Stimulated activated CD4-positive, alpha-beta T cell treated with anti-CD3 and anti-CD28 coated beads, Interleukin-1b, Interleukin-23, amount 100 ng/mL, for 48 hours (primary cell): Measurements from ENCODE around the gene LIMCH1.
"Not testable (repeated sequence)": the region's sequence is repeated elsewhere in the genome, so short reads cannot be mapped to it uniquely, and the experiment has no call there.

ENCODE experiments used
- DNase-seq: peaks from one replicate; pipeline ENCODE4 v3.0.0-alpha.2; 2020

Gene LIMCH1

GRCh38 chr4:41538017-41538733 is at the start of gene LIMCH1:
TSS of gene LIMCH1 (plus strand) at chr4:41538157. CDS start at chr4:41605996, 67,839 bp downstream.
- no peak for DNase-seq

GRCh38 chr4:41491081-41491576 is 46.8 kb upstream of the LIMCH1 start:
- DNase-seq, result not testable (repeated sequence)

- no peak for DNase-seq
Measured at GRCh38 chr4:41496977-41497376, 41.0 kb upstream of the LIMCH1 start.

GRCh38 chr4:41498177-41498576 is 39.8 kb upstream of the LIMCH1 start:
- DNase-seq, result no peak

GRCh38 chr4:41504167-41504818 is 33.7 kb upstream of the LIMCH1 start:
- no peak for DNase-seq

GRCh38 chr4:41505161-41505661 is 32.7 kb upstream of the LIMCH1 start:
- no peak for DNase-seq

- no peak for DNase-seq
Measured at GRCh38 chr4:41506130-41506529, 31.8 kb upstream of the LIMCH1 start.

- DNase-seq, result no peak
Measured at GRCh38 chr4:41507291-41507947, 30.5 kb upstream of the LIMCH1 start.

GRCh38 chr4:41509451-41509866 is 28.5 kb upstream of the LIMCH1 start:
- no peak for DNase-seq

- DNase-seq, result no peak
Measured at GRCh38 chr4:41510179-41510578, 27.8 kb upstream of the LIMCH1 start.

- no peak for DNase-seq
Measured at GRCh38 chr4:41512136-41512535, 25.8 kb upstream of the LIMCH1 start.

GRCh38 chr4:41512596-41512995 is 25.4 kb upstream of the LIMCH1 start:
- no peak for DNase-seq

- no peak for DNase-seq
Measured at GRCh38 chr4:41514169-41514568, 23.8 kb upstream of the LIMCH1 start.

- DNase-seq, result no peak
Measured at GRCh38 chr4:41514766-41515481, 23.0 kb upstream of the LIMCH1 start.

GRCh38 chr4:41517121-41517520 is 20.8 kb upstream of the LIMCH1 start:
- DNase-seq, result no peak

- DNase-seq, result no peak
Measured at GRCh38 chr4:41517747-41518146, 20.2 kb upstream of the LIMCH1 start.

- no peak for DNase-seq
Measured at GRCh38 chr4:41524425-41524824, 13.5 kb upstream of the LIMCH1 start.

GRCh38 chr4:41525129-41525528 is 12.8 kb upstream of the LIMCH1 start:
- no peak for DNase-seq

GRCh38 chr4:41526628-41527027 is 11.3 kb upstream of the LIMCH1 start:
- no peak for DNase-seq

GRCh38 chr4:41528512-41529205 is 9.3 kb upstream of the LIMCH1 start:
- no peak for DNase-seq

GRCh38 chr4:41530741-41531140 is 7.2 kb upstream of the LIMCH1 start:
- no peak for DNase-seq

- no peak for DNase-seq
Measured at GRCh38 chr4:41532336-41532735, 5.6 kb upstream of the LIMCH1 start.
